ENCODE data around the gene TGFB2. TPM values are rescaled to one million over a fixed set of nuclear protein-coding genes. Genes with fewer than 3 reads are reported as not detected.

Gene TGFB2
- total RNA-seq, 1 experiment from 2014 or later = not detected

DNA sequence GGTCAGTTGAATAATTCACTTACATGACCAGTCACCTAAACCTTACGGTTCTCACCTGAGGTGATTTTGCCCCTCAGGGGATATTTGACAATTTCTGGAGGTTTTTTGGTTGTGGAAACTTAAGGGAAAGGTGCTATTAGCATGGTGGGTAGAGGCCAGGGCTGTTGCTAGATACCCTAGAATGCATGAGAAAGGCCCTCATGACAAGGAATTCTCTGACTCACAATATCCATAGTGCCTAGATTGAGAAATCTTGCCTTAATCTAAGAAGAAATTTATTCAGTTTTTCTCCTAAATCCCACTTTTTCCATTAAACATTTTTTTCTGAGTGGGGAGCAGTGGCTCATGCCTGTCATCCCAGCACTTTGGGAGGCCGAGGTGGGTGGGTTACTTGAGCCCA, 119.7 kb downstream of the TGFB2 start:
- H3K4me2 ChIP-seq (ENCODE audit: insufficient read depth, insufficient read length, low read length) = no peak overlapping the region
- no peak overlapping the region for H2BK120ac ChIP-seq (ENCODE audit: low read depth, low read length, poor library complexity, severe bottlenecking)
- H3K4me1 ChIP-seq (ENCODE audit: insufficient read depth, low read length) = peaks cover 7% of the 10 kb centered on the region; the same call in 1 of the 2 replicates
- no peaks in the 10 kb centered on the region for H3K79me1 ChIP-seq (ENCODE audit: insufficient read depth, low read depth, low read length, poor library complexity, severe bottlenecking)
- no peak overlapping the region for H4K91ac ChIP-seq (ENCODE audit: insufficient read length, low read depth, low read length)
- H3K23ac ChIP-seq (ENCODE audit: insufficient read length, low read depth, low read length) = no peak overlapping the region
- no peak overlapping the region for H3K18ac ChIP-seq (ENCODE audit: insufficient read length, low read depth, low read length)
- Mint-ChIP-seq H3K27ac (no peak overlapping the region), H3K4me1 (peaks cover 13 to 16% of the 10 kb centered on the region in 2 experiments), H3K27me3 (ENCODE audit: low read depth) (no peaks in the 10 kb centered on the region), H3K36me3 (ENCODE audit: insufficient read depth in 1 of 3, low read depth in 3 of 3) (no peaks in the 10 kb centered on the region), H3K4me3 (no peak overlapping the region), H3K9me3 (no peaks in the 10 kb centered on the region; a peak in 2 of 5 replicates)
- H3K56ac ChIP-seq (ENCODE audit: insufficient read length, low read depth, low read length) = no peak overlapping the region
- no peak overlapping the region for H3K4ac ChIP-seq (ENCODE audit: low read depth, low read length)
- H3K27ac ChIP-seq (ENCODE audit: insufficient read length, low read depth, low read length) = no peak overlapping the region
- H3K79me2 ChIP-seq (ENCODE audit: insufficient read depth, low read length) = no peaks in the 10 kb centered on the region
- no peak overlapping the region for H2BK20ac ChIP-seq (ENCODE audit: low read depth, low read length, poor library complexity, severe bottlenecking)
- TF ChIP-seq, protein P1, sequence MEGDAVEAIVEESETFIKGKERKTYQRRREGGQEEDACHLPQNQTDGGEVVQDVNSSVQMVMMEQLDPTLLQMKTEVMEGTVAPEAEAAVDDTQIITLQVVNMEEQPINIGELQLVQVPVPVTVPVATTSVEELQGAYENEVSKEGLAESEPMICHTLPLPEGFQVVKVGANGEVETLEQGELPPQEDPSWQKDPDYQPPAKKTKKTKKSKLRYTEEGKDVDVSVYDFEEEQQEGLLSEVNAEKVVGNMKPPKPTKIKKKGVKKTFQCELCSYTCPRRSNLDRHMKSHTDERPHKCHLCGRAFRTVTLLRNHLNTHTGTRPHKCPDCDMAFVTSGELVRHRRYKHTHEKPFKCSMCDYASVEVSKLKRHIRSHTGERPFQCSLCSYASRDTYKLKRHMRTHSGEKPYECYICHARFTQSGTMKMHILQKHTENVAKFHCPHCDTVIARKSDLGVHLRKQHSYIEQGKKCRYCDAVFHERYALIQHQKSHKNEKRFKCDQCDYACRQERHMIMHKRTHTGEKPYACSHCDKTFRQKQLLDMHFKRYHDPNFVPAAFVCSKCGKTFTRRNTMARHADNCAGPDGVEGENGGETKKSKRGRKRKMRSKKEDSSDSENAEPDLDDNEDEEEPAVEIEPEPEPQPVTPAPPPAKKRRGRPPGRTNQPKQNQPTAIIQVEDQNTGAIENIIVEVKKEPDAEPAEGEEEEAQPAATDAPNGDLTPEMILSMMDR (conservative IDR thresholded peaks at IDR 0.05) = no peak
- H3K27me3 ChIP-seq (ENCODE audit: insufficient read depth, low read length) = no peaks in the 10 kb centered on the region
- no CpG with 5 or more reads among the region's 2 CpGs for WGBS (ENCODE audit: extremely low coverage, insufficient read length, low lambda C conversion rate)
- no peak overlapping the region for H2AK5ac ChIP-seq (ENCODE audit: insufficient read length, low read length)
- H2BK15ac ChIP-seq (ENCODE audit: low read depth, low read length) = no peak overlapping the region
- H3T11ph ChIP-seq (ENCODE audit: low read length) = no peak overlapping the region
- H3K23me2 ChIP-seq (ENCODE audit: insufficient read length, low read depth, low read length, poor library complexity, severe bottlenecking) = no peaks in the 10 kb centered on the region
- no peak overlapping the region for H3K9ac ChIP-seq (ENCODE audit: extremely low read depth, insufficient read length, low read length)
- H3K14ac ChIP-seq (ENCODE audit: insufficient read depth, low read length) = no peak overlapping the region
- H2AFZ ChIP-seq (ENCODE audit: low read length) = no peak overlapping the region
- no peaks in the 10 kb centered on the region for H4K20me1 ChIP-seq (ENCODE audit: control insufficient read depth, insufficient read depth, insufficient read length)
- H4K8ac ChIP-seq (replicated peaks; ENCODE audit: insufficient read length, low read depth, low read length) = no peak overlapping the region
- DNase-seq = no peak
- no peak overlapping the region for H4K5ac ChIP-seq (ENCODE audit: insufficient read length, low read depth, low read length)
- H3K9me3 ChIP-seq (ENCODE audit: control insufficient read depth, low read depth, low read length) = no peaks in the 10 kb centered on the region
- H2BK5ac ChIP-seq (ENCODE audit: insufficient read length, low read length) = no peak overlapping the region
- no peak overlapping the region for H2BK12ac ChIP-seq (ENCODE audit: insufficient read length, low read depth, low read length)
